Smooth muscle cell (in vitro differentiated cells): Measurements from ENCODE around the gene BANP. TPM values are rescaled to one million over a fixed set of nuclear protein-coding genes. Genes with fewer than 3 reads are reported as not detected.

Experiments used
- DNase-seq: peaks from one replicate; lab custom pipeline; 2025; ENCODE audit not compliant: unreplicated experiment; lab: John Stamatoyannopoulos, UW
- H2AFZ ChIP-seq: fragments of 200-600 bp; sonication (generic); 2 replicates; pipeline ENCODE4 v1.6.0; 2016; ENCODE audit warnings: antibody characterized with exemption, low read depth, mild to moderate bottlenecking
- H3F3A ChIP-seq: fragments of 200-600 bp; sonication (generic); 2 replicates; pipeline ENCODE4 v1.6.0; 2017; ENCODE audit warnings: antibody characterized with exemption, low read depth
- H3K27ac ChIP-seq: fragments of 200-600 bp; sonication (generic); 2 replicates; pipeline ENCODE4 v1.5.1; 2016; ENCODE audit warnings: low read depth, mild to moderate bottlenecking
- H3K27me3 ChIP-seq: fragments of 200-600 bp; sonication (generic); 2 replicates; pipeline ENCODE4 v1.6.1; 2016; ENCODE audit warnings: low read depth, mild to moderate bottlenecking
- H3K36me3 ChIP-seq: fragments of 200-600 bp; sonication (generic); 2 replicates; pipeline ENCODE4 v1.5.1; 2016; ENCODE audit warnings: low read depth
- H3K4me1 ChIP-seq: fragments of 200-600 bp; sonication (generic); 2 replicates; pipeline ENCODE4 v1.5.1; 2016; ENCODE audit warnings: low read depth
- H3K4me2 ChIP-seq: fragments of 200-600 bp; sonication (generic); 2 replicates; pipeline ENCODE4 v1.6.0; 2016; ENCODE audit warnings: mild to moderate bottlenecking
- H3K4me3 ChIP-seq: fragments of 200-600 bp; sonication (generic); 2 replicates; pipeline ENCODE4 v1.5.1; 2016; ENCODE audit warnings: mild to moderate bottlenecking
- H3K79me2 ChIP-seq: fragments of 200-600 bp; sonication (generic); 2 replicates; pipeline ENCODE4 v1.6.0; 2016; ENCODE audit warnings: low read depth, mild to moderate bottlenecking
- H3K9ac ChIP-seq: fragments of 200-600 bp; sonication (generic); 2 replicates; pipeline ENCODE4 v1.6.0; 2016; ENCODE audit warnings: low read depth
- H3K9me3 ChIP-seq: fragments of 200-600 bp; sonication (generic); replicated peaks from 2 replicates; pipeline ENCODE4 v1.5.1; 2016; ENCODE audit warnings: low read depth
- H4K20me1 ChIP-seq: fragments of 200-600 bp; sonication (generic); 2 replicates; pipeline ENCODE4 v1.6.0; 2016; ENCODE audit warnings: low read depth
- WGBS: methylation state at CpG from one replicate; pipeline ENCODE4 v1.1.7; 2016; ENCODE audit warnings: low lambda C conversion rate; 5-methylcytosine and 5-hydroxymethylcytosine counted together
- polyA plus RNA-seq: library from polyadenylated mRNA; unstranded; fragments of >200 nt; fragmentation: Nextera tagmentation; extraction: Ambion mirVana; gene quantifications from 2 replicates; pipeline ENCODE4 v1.2.1, GENCODE V29; 2016
- total RNA-seq: library from RNA; depleted of rRNA; stranded (reverse); fragments of >200 nt; gene quantifications from 2 replicates; pipeline ENCODE4 v1.2.3, GENCODE V29; 2014
- TF ChIP-seq, protein P1 (sequence below): fragments of 200-600 bp; sonication (generic); IDR thresholded peaks from 2 replicates; pipeline ENCODE4 v1.5.1; 2017; ENCODE audit warnings: borderline replicate concordance, mild to moderate bottlenecking, antibody characterized with exemption; ENCODE audit not compliant: insufficient read depth, poor library complexity, severe bottlenecking

The BANP gene
- total and polyA plus RNA-seq, 2 experiments from 2014 or later = 11.5 to 19.5 TPM

DNA sequence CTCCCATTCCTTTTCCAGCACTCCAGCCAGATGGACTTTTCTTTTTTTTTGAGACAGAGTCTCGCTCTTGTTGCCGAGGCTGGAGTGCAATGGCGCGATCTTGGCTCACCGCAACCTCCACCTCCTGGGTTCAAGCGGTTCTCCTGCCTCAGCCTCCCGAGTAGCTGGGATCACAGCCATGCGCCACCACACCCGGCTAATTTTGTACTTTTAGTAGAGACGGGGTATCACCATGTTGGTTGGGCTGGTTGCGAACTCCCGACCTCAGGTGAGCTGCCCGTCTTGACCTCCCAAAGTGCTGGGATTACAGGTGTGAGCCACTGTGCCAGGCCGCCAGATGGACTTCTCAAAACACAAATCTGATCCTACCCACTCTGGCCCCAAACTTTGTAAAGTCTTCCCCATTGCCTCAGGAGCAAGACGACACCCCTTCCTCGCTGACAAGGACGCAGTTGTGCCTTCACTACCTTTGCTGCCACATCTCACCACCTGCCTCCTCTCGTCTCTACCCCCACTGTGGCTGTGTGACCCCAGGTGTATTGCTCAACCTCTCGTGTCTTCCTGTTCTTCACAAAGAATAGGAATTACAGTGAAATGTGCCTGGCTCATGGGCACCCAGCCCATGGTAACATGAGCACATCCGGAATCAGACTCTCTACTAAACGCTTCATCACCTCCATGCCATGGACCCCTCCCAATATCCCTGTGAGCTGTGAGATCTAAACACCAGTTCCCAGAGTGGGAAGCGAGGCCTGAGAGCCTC, 3.7 kb upstream of the BANP start:
- Histone ChIP-seq H3K9ac (no peak overlapping the region), H4K20me1 (no peaks in the 10 kb centered on the region), H3K79me2 (peaks cover 9% of the 10 kb centered on the region), H3K27ac (no peak overlapping the region), H3K36me3 (no peaks in the 10 kb centered on the region), H3K9me3 (no peaks in the 10 kb centered on the region), H3K27me3 (no peaks in the 10 kb centered on the region), H3F3A (peaks cover 6% of the 10 kb centered on the region), H3K4me2 (no peak overlapping the region), H2AFZ (no peak overlapping the region), H3K4me1 (peaks cover 3% of the 10 kb centered on the region), H3K4me3 (no peak overlapping the region)
- WGBS = 96% methylated on average over 22 of the region's 22 CpGs
- no peak for DNase-seq
- TF ChIP-seq, protein P1, sequence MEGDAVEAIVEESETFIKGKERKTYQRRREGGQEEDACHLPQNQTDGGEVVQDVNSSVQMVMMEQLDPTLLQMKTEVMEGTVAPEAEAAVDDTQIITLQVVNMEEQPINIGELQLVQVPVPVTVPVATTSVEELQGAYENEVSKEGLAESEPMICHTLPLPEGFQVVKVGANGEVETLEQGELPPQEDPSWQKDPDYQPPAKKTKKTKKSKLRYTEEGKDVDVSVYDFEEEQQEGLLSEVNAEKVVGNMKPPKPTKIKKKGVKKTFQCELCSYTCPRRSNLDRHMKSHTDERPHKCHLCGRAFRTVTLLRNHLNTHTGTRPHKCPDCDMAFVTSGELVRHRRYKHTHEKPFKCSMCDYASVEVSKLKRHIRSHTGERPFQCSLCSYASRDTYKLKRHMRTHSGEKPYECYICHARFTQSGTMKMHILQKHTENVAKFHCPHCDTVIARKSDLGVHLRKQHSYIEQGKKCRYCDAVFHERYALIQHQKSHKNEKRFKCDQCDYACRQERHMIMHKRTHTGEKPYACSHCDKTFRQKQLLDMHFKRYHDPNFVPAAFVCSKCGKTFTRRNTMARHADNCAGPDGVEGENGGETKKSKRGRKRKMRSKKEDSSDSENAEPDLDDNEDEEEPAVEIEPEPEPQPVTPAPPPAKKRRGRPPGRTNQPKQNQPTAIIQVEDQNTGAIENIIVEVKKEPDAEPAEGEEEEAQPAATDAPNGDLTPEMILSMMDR = no peak

DNA sequence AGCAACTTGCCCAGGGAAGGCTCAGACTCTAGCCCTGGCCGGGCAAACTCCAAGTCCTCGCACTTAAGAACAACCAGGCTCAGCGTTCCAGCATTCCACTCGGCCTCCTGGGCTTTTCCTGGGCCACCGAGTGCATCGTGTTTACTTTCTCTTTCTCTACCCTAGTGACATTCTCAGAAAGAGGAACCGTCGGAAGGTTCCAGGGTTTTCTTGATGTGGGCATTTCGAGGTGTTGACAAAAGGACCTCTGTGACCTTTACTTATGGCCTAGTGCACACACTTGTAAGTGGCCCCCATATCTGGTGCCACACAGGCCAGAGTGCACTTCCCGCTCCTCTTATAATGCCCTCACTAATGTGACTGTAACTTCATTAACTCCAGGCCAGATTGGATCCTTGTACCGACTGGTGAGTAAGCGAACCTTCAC, 3.1 kb upstream of the BANP start:
- no peaks in the 10 kb centered on the region for H3K27me3 ChIP-seq
- peaks cover 3% of the 10 kb centered on the region for H3K4me1 ChIP-seq
- H2AFZ ChIP-seq = no peak overlapping the region
- no peak overlapping the region for H3K4me3 ChIP-seq
- 87% methylated on average over 8 of the region's 12 CpGs for WGBS
- no peak overlapping the region for H3K4me2 ChIP-seq
- no peaks in the 10 kb centered on the region for H4K20me1 ChIP-seq
- peaks cover 6% of the 10 kb centered on the region for H3F3A ChIP-seq
- TF ChIP-seq, protein P1 = no peak
- no peak overlapping the region for H3K27ac ChIP-seq
- H3K9ac ChIP-seq = no peak overlapping the region
- DNase-seq = no peak
- no peaks in the 10 kb centered on the region for H3K36me3 ChIP-seq
- H3K9me3 ChIP-seq = no peaks in the 10 kb centered on the region
- H3K79me2 ChIP-seq = peaks cover 15% of the 10 kb centered on the region

DNA sequence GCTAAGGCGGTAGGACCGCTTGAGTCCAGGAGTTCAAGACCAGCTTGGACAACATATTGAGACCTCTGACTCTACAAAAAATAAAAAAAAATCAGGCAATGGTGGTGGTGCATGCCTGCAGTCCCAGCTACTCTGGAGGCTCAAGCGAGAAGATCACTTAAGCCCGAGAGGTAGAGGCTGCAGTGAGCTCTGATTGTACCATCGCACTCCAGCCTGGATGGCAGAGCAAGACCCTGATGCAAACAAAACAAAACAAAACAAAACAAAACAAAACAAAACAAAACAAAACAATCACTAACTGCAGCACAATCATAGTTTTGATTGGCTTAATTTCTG, 2.5 kb upstream of the BANP start:
- DNase-seq = no peak
- Histone ChIP-seq H3K27me3 (no peaks in the 10 kb centered on the region), H4K20me1 (no peaks in the 10 kb centered on the region), H3K4me1 (peaks cover 3% of the 10 kb centered on the region), H3F3A (peaks cover 6% of the 10 kb centered on the region), H3K4me3 (no peak overlapping the region), H3K4me2 (no peak overlapping the region), H3K27ac (no peak overlapping the region), H3K9me3 (no peaks in the 10 kb centered on the region), H3K9ac (no peak overlapping the region), H3K36me3 (no peaks in the 10 kb centered on the region), H3K79me2 (peaks cover 21% of the 10 kb centered on the region), H2AFZ (no peak overlapping the region)
- 98% methylated on average over 5 of the region's 5 CpGs for WGBS
- TF ChIP-seq, protein P1 = no peak
